K562 (cell line): ENCODE results near the gene CNOT4. TPM values are rescaled to one million over a fixed set of nuclear protein-coding genes. Genes with fewer than 3 reads are reported as not detected.

ENCODE experiments used
- ADNP ChIP-seq: fragments of 200-800 bp; sonication (Bioruptor generic); IDR thresholded peaks from 2 replicates; pipeline ENCODE4 v1.6.1; 2016; ENCODE audit warnings: missing genetic modification characterization, missing compliant biosample characterization
- CBFA2T2 ChIP-seq: fragments of 450-650 bp; conservative IDR thresholded peaks from 2 replicates; pipeline ENCODE4 v1.6.1; 2017; ENCODE audit warnings: mild to moderate bottlenecking
- DPF2 ChIP-seq: fragments of 450-650 bp; IDR thresholded peaks from 2 replicates; pipeline ENCODE4 v1.6.1; 2016
- ESRRA ChIP-seq: fragments of 450-650 bp; IDR thresholded peaks from 2 replicates; pipeline ENCODE4 v1.6.1; 2014; ENCODE audit warnings: low read depth, mild to moderate bottlenecking, moderate library complexity, borderline replicate concordance
- ETS2 ChIP-seq: IDR thresholded peaks from 2 replicates; pipeline ENCODE4 v1.6.1; 2016; ENCODE audit warnings: borderline replicate concordance, missing genetic modification characterization, mild to moderate bottlenecking, moderate library complexity, missing compliant biosample characterization; ENCODE audit not compliant: poor library complexity, severe bottlenecking
- FOXJ3 ChIP-seq: sonication (generic); formaldehyde crosslinking; IDR thresholded peaks from 2 replicates; pipeline ENCODE4 v1.4.0; 2020; ENCODE audit warnings: mild to moderate bottlenecking, missing genetic modification reagents
- HDAC3 ChIP-seq: fragments of 450-650 bp; IDR thresholded peaks from 2 replicates; pipeline ENCODE4 v1.6.1; 2018; ENCODE audit warnings: borderline replicate concordance, mild to moderate bottlenecking, moderate library complexity; ENCODE audit not compliant: partially characterized antibody
- MYNN ChIP-seq, 2 experiments: sonication (generic); formaldehyde crosslinking in 1 of 2; IDR thresholded peaks; 2 replicates each; pipeline versions ENCODE4 v1.5.0 to v1.6.1; 2016 to 2020; ENCODE audit warnings: antibody characterized with exemption in 1 of 2, missing genetic modification reagents in 1 of 2
- NCOR1 ChIP-seq: fragments of 450-650 bp; IDR thresholded peaks from 2 replicates; pipeline ENCODE4 v1.6.1; 2016; ENCODE audit warnings: mild to moderate bottlenecking, moderate library complexity
- NFATC3 ChIP-seq: fragments of 450-650 bp; IDR thresholded peaks from 2 replicates; pipeline ENCODE4 v1.6.1; 2017; ENCODE audit warnings: mild to moderate bottlenecking
- NFRKB ChIP-seq: fragments of 450-650 bp; IDR thresholded peaks from 2 replicates; pipeline ENCODE4 v1.6.1; 2016; ENCODE audit warnings: low read depth
- RBM25 ChIP-seq: fragments of 200-400 bp; formaldehyde crosslinking; IDR thresholded peaks from 2 replicates; pipeline ENCODE4 v1.6.1; 2018; ENCODE audit warnings: low read length, low read depth, moderate library complexity; ENCODE audit not compliant: severe bottlenecking
- TCF7 ChIP-seq: sonication (generic); IDR thresholded peaks from 2 replicates; pipeline ENCODE4 v1.6.1; 2016; ENCODE audit warnings: antibody characterized with exemption, borderline replicate concordance
- ZBTB1 ChIP-seq: sonication (generic); formaldehyde crosslinking; IDR thresholded peaks from 2 replicates; pipeline ENCODE4 v1.8.1; 2023; ENCODE audit warnings: missing genetic modification reagents, low read depth, mild to moderate bottlenecking, borderline replicate concordance
- ZNF212 ChIP-seq: fragments of 450-650 bp; formaldehyde crosslinking; IDR thresholded peaks from 2 replicates; pipeline ENCODE4 v1.4.0; 2020; ENCODE audit warnings: mild to moderate bottlenecking
- polyA plus RNA-seq, 8 experiments: library from polyadenylated mRNA; depleted of rRNA in 4 of 8; stranded (reverse) in 5 of 8; unstranded in 3 of 8; fragments of >200 nt; fragmentation: Nextera tagmentation in 2 of 8; fragmentation: Illumina TruSeq in 1 of 8; extraction: Ambion mirVana in 2 of 8; extraction: Trizol in 1 of 8; gene quantifications; 2 replicates each; pipeline versions ENCODE4 v1.2.1 to v1.2.3, GENCODE V29; 2011 to 2014; ENCODE audit warnings: inconsistent platforms in 1 of 8, missing spikeins in 1 of 8
- total RNA-seq, 7 experiments: library from RNA; depleted of rRNA in 6 of 7; stranded (reverse); fragments of >200 nt in 6 of 7; fragmentation: Illumina TruSeq in 2 of 7; extraction: Trizol in 2 of 7; gene quantifications; 2 replicates each; pipeline versions ENCODE4 v1.2.1 to v1.2.3, GENCODE V29; 2011 to 2021; ENCODE audit warnings: low replicate concordance in 1 of 7
- TF ChIP-seq, protein P1 (sequence below), 2 experiments: fragments of 200-800 bp in 1 of 2; sonication (Bioruptor generic) in 1 of 2; sonication (generic) in 1 of 2; formaldehyde crosslinking in 1 of 2; IDR thresholded peaks in 1 of 2; conservative IDR thresholded peaks in 1 of 2; 2 replicates each; pipeline versions ENCODE4 v1.5.0 to v1.6.1; 2016 to 2020; ENCODE audit warnings: missing compliant biosample characterization in 1 of 2, missing genetic modification characterization in 1 of 2, missing genetic modification reagents in 1 of 2
- TF ChIP-seq, protein P2 (sequence below): sonication (generic); IDR thresholded peaks from 2 replicates; pipeline ENCODE4 v1.6.1; 2016
- TF ChIP-seq, protein P3 (sequence below), 2 experiments: IDR thresholded peaks in 1 of 2; conservative IDR thresholded peaks in 1 of 2; 2 replicates each; pipeline ENCODE4 v1.6.1; 2016; ENCODE audit warnings: low read depth in 2 of 2, mild to moderate bottlenecking in 1 of 2, missing compliant biosample characterization in 1 of 2, missing genetic modification characterization in 1 of 2, moderate library complexity in 1 of 2
- TF ChIP-seq, protein P4 (sequence below), 2 experiments: fragments of 450-650 bp in 1 of 2; sonication (generic) in 1 of 2; formaldehyde crosslinking in 1 of 2; IDR thresholded peaks in 1 of 2; conservative IDR thresholded peaks in 1 of 2; 2 replicates each; pipeline versions ENCODE4 v1.6.1 to v1.8.1; 2016 to 2023; ENCODE audit warnings: mild to moderate bottlenecking in 2 of 2, moderate library complexity in 2 of 2, inconsistent platforms in 1 of 2, missing genetic modification reagents in 1 of 2

CNOT4 gene
- total and polyA plus RNA-seq, 9 of the 15 experiments (the other 6 are each of a cell fraction or from before 2014, with no cell fraction given): 8.6 to 24.1 (median 15.4) TPM

DNA sequence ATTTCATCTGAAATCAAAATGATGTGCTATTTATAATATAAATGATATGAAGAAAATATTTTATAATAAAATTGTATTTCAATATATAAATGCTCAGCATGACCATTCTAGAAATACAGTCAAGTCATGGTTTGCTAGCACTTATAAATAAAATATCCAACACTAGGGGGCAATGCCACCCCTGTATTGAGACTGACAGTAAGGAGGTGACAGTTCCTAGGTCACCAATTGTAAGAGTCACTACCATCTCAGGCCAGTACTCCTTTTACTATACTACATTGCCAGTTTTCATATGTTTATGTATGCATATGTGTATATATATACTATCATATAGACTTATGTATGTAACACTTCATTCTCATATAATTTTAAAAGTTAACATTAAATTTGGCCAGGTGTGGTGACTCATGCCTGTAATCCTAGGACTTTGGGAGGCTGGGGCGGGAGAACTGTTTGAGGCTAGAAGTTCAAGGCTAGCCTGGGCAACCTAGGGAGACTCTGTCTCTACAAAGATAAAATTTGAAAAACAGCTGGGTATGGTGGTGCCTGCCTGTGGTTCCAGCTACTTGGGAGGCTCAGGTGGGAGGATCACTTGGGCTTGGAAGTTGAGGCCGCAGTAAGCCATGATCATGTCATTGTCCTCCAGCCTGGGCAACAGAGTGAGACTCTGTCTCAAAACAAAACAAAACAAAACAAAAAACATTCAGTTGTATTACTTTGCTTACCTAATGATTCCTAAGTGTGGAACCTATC, 2.4 kb upstream of the CNOT4 start (continued):
- TF ChIP-seq, protein P1, sequence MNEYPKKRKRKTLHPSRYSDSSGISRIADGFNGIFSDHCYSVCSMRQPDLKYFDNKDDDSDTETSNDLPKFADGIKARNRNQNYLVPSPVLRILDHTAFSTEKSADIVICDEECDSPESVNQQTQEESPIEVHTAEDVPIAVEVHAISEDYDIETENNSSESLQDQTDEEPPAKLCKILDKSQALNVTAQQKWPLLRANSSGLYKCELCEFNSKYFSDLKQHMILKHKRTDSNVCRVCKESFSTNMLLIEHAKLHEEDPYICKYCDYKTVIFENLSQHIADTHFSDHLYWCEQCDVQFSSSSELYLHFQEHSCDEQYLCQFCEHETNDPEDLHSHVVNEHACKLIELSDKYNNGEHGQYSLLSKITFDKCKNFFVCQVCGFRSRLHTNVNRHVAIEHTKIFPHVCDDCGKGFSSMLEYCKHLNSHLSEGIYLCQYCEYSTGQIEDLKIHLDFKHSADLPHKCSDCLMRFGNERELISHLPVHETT (CRISPR knock-in tag; conservative IDR thresholded peaks at IDR 0.05 in 1 of 2, IDR thresholded peaks at IDR 0.05 in 1 of 2): peak in 1 of 2 experiments; percentile 41; a peak in 1 of 4 replicates
- TF ChIP-seq ADNP (tag): no peak
- peak; percentile 9 for TF ChIP-seq RBM25
- TF ChIP-seq, protein P2, sequence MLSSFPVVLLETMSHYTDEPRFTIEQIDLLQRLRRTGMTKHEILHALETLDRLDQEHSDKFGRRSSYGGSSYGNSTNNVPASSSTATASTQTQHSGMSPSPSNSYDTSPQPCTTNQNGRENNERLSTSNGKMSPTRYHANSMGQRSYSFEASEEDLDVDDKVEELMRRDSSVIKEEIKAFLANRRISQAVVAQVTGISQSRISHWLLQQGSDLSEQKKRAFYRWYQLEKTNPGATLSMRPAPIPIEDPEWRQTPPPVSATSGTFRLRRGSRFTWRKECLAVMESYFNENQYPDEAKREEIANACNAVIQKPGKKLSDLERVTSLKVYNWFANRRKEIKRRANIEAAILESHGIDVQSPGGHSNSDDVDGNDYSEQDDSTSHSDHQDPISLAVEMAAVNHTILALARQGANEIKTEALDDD: peak; percentile 66; the same call in 1 of the 2 replicates
- TF ChIP-seq FOXJ3: no peak
- 0 out of 2 replicates have a peak, but pooled peaks have one; percentile 34 for TF ChIP-seq ZBTB1
- TF ChIP-seq, protein P3, sequence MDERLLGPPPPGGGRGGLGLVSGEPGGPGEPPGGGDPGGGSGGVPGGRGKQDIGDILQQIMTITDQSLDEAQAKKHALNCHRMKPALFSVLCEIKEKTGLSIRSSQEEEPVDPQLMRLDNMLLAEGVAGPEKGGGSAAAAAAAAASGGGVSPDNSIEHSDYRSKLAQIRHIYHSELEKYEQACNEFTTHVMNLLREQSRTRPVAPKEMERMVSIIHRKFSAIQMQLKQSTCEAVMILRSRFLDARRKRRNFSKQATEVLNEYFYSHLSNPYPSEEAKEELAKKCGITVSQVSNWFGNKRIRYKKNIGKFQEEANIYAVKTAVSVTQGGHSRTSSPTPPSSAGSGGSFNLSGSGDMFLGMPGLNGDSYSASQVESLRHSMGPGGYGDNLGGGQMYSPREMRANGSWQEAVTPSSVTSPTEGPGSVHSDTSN (CRISPR knock-in tag; IDR thresholded peaks at IDR 0.05; ENCODE audit: low read depth): no peak
- TF ChIP-seq, protein P3 (tag; conservative IDR thresholded peaks at IDR 0.05; ENCODE audit: low read depth): peak; percentile 46; the same call in 1 of the 2 replicates
- peak; percentile 57 for TF ChIP-seq HDAC3
- peak; percentile 40; the same call in 1 of the 2 replicates for TF ChIP-seq MYNN (IDR thresholded peaks at IDR 0.05)
- no peak for TF ChIP-seq MYNN (CRISPR knock-in tag; IDR thresholded peaks at IDR 0.05)
- no peak for TF ChIP-seq ETS2
- TF ChIP-seq NCOR1: no peak
- no peak; the same call in 1 of the 2 replicates for TF ChIP-seq ESRRA
- TF ChIP-seq ZNF212 (CRISPR knock-in tag): no peak
- no peak for TF ChIP-seq CBFA2T2
- peak; percentile 53 for TF ChIP-seq DPF2
- TF ChIP-seq NFRKB: no peak
- TF ChIP-seq NFATC3: 0 out of 2 replicates have a peak, but pooled peaks have one; percentile 38
- TF ChIP-seq, protein P4, sequence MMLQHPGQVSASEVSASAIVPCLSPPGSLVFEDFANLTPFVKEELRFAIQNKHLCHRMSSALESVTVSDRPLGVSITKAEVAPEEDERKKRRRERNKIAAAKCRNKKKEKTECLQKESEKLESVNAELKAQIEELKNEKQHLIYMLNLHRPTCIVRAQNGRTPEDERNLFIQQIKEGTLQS (IDR thresholded peaks at IDR 0.05): peak; percentile 76
- TF ChIP-seq, protein P4 (CRISPR knock-in tag; conservative IDR thresholded peaks at IDR 0.05): peak; percentile 54; the same call in 1 of the 2 replicates
- no peak for TF ChIP-seq TCF7
